SW480 (cell line): ENCODE measurements around the gene VGLL4.
"Not testable (repeated sequence)": the region's sequence is repeated elsewhere in the genome, so short reads cannot be mapped to it uniquely, and the experiment has no call there.

Experiments
- DNase-seq: peaks from one replicate; pipeline ENCODE4 v3.0.0-alpha.2; 2016; ENCODE audit warnings: low spot score

The VGLL4 gene

DNA sequence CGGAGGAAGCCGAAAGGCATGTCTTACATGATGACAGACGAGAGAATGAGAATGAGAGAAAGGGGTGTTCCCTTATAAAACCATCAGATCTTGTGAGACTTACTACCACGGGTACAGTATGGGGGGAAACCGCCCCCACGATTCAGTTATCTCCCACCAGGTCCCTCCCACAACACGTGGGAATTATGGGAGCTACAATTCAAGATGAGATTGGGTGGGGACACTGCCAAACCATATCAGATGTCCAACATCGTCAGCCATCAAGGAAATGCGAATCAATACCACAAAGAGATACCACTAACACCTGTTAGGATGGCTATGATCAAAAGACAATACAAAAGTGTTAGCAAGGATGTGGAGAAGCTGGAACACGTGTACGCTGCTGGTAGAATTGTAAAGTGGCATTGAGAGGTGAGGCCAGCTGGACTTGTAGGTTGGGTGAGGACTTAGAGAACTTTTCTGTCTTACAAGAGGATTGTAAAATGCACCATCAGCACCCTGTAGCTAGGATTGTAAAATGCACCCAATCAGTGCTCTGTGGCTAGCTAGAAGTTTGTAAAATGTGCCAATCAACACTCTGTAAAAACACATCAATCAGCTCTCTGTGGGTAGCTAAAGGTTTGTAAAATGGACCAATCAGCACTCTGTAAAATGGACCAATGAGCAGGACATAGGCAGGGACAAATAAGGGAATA, 37.5 kb downstream of the VGLL4 start:
- DNase-seq, result no peak

DNA sequence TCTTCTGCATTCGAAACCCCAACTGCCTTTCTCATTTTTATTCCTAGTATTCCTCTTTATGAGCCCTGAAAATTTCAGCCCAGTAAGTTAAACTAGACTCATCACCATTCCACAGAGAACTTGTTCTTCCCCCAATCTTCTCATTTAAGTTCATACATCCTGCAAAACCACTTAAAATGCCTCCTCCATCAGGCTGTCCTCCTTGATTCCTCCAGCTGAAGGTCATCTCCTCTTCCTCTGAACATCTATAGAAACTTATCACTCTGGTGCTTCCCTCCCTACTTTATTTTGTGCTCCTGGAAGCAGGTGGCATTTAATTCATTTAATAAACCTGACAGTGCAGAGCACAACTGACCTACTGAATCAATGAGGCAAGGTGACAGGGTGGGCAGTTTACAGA, 38.3 kb downstream of the VGLL4 start:
- no peak for DNase-seq

DNA sequence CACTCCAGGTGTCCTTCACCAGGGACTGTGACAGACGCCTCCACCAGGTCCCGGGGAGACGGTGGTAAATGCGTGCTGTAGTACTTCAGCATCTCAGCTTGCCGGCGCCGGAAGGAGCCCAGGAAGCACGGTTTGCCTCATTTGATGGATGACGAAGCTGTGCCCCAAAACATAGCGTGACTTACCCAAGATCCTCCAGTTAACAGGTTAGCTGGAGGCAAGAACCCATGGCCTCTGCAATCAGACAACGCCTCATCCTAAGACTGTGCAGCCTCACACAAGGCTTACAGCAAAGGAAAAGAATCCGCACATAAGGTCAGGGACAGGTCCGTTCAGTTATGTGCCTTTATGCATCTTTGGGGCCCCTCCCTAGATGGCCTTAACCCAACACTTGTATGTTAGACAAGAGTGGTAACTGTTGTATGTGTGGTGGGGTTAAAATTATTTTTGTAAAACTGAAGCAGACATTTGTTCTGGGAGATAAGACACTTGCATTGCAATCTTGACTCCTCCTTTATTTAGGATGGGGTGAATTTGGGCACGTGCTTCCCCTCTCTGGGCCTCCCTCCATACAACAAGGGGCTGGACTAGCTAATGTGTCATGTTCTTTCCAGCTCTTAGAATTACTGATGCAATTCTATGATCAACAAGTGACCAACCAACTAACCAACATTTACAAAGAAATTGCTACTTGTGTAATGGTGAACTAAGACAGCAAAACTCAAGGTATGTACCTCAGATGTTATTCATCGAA, 39.4 kb downstream of the VGLL4 start:
- DNase-seq, result no peak

DNA sequence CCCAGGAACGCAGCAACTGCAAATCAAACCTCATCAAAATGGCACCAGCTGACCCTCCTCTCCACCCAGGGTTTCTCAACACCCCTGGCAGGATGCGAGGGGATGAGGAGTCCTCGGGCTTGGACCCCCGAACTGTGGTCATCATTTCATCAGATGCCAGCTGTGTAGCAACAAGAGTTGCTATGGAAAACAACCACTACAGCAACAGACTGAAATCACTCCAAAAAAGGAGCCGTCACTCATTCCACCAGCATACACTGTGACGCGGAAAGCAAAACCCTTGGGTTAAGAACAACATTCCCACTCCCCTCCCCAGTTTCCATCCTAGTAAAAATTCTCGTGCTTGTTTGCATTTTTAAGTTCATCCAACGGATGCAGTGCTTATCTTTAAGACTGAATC, 40.1 kb downstream of the VGLL4 start:
- no peak for DNase-seq

DNA sequence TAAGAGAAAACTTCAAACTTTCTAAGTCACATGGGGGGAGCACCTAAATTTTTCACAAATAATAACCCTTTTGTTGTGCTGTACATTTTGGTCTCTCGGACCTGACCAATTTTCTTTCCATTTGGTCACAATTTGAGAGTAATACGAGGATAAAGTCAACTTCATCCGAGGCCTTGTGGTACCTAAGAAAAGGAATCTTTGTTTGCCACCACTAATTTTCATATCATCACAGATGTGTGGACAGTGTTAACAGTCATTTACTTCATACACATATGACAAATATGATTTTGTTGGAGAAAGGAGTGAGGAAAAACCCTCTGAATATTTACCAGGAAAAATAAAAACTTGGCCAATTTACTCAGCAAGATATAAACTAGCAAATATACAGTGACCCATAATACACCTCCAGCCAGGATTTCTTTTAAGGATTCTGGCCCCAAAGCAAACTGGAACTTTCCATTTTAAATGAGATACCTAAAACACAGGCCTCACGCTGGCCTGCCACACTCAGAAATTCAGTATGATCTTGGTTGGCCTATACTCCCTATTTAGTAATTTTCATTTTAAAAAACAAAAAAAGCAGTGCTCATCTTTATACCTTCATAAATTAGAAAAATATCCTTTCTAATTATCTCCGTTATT, 40.7 kb downstream of the VGLL4 start:
- DNase-seq, result no peak

DNA sequence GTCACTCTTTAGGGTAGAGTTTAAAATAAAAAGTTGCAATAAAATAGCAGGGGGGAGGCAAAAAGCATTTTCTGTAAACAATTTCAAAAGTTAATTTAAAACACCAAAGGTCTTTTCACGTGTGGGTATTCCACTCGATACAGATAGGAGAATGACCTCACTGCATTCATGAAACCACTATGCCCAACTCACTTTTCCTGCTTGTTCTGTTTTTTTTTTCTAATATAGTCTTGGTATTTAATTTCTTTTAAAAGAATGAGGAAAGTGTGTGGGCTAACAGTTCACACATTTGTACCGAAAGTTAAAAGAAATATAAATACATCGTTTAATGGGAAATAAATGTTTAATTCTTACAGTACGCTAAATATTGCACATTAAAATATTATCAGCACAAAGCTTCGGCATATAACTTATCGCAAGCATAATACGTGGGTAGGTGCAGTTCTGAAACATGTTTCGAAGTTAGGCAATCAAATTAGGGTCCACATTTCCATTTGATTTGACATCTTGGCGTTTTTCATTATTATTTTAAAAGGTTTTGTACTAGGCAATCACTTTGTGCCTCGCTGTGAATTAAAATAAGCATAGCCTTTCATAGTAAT, 41.4 kb downstream of the VGLL4 start:
- DNase-seq, result no peak

DNA sequence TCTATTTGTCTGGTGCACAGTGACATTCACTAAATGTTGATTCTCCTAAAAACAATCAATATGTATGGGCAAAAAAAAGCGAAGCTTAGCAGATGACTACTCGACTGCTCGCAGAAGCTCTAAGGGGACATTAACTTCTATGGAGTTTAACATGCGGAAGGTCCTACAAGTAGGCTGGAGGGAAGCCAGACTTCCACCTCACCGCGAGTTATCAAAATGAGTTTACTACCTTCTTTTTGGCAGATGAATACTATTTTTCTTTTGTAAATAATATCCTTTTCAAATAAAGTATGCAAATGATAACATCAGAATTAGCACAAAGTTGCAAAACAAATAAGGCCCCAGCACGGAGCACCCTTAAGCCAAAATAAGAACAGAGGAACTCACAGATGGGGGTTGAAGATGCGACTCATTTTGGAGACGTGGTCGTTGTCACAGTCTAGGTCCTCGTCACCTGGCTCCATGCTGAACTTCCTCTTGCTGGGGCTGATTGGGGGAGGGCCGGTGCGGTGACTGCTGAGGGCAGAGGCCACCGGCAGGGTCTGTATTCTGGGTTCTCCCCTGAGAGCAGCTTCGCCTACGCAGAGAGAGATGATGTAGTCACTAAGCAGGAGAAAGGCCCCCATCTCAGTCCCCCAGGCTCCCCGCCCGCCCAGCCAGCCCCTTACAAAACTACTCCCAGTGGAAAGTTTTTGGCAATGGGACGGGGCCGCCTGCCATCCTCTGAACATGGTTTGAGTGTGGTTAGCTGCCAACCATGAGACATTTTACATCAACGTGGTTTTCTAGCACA, 42.1 kb downstream of the VGLL4 start:
- no peak for DNase-seq

DNA sequence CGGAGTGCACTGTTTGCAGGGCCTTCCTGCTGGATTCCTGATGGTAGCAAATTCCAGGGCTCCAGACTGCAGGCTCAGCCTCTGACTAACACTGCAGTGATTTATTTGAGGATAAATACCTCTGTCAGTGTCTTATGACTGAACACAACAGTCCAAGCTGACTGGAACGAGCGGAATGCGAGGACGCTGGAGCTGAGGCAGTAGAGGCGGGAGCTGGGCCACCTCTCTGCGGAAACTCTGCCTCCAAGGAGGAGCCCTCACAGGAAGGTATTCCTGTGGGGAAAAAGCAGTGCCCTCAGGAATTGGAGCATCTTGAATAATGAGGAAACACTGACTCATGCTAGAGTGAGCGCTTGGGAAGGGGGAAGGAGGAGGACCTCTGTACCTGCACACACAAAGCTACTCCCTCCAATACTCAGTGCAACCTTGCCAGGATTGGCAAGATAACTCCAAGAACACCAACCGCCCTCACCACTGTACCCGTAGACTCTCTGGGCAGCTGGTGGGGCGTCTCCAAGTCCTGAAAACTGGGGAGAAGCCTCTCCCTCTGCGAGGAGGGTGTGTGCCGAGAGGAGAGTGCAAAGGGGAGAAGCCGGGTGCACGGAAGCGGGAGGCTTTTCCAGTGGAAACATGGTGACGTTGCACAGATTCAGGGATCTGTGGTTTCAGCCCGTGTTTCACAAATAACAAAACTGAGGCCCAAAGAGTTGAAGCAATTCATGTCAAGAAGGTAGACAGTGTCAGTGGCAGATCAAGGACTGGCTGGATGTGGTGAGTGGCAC, 43.0 kb downstream of the VGLL4 start:
- peak; percentile 14 for DNase-seq

DNA sequence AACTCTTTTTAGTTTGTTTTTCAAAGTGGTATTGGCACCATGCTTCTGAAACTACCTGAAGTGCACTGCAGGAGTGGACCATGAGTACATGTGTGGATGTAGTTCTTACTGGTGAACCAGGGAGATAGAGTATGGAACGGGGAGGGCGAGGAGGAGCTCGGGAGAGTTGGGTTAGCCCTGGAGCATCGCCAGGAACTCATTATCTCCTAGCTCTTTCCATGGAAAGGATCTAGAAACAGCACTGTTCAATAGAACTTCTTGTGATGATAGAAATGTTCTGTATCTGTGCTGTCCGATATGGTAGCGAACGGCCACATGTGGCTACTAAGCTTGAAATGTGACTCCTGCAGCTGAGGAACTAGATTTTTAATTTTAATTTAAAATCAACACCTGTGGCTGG, 47.3 kb downstream of the VGLL4 start:
- no peak for DNase-seq

DNA sequence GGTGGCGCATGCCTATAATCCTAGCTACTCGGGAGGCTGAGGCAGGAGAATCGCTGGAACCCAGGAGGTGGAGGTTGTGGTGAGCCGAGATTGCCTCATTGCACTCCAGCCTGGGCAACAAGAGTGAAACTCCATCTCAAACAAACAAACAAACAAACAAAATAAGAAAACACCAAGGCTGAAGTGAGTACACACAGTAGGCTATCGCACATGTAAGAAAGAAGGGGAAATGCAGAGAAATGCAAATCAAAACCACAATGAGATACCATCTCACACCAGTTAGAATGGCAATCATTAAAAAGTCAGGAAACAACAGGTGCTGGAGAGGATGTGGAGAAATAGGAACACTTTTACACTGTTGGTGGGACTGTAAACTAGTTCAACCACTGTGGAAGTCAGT, 48.7 kb downstream of the VGLL4 start:
- not testable (repeated sequence) for DNase-seq

DNA sequence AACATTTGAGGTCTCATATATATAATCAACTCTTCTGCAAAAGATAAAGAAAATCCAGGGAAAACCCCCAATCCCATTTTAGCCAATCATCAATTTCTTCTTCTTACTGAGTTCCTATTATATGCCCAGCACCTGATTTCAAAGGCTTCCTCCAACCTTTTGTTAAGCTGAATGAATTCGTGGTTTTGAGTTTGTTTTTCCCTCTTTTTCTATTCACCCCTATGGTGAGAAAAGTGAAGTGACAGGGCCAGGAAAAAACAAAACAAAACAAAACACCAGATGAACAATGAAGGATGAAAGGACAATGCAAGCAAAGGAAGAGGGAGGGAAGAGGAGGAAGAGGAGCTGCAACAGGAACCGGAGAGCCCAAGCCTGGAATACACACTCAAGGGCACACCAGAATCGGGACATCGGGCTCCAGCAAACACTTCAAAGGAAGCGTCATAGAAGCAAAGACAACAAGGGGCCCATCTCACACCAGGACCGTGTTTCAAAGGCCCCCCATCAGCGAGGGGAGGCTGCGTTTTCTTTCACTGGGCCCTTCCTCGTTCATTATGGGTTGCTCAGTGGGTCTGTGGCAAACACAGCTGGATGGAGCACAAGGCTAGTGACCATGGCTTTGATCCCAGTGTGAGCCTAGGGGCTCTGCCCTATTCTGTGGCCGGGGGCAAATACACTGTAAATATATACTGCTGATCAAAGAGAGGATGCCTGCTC, 50.2 kb downstream of the VGLL4 start:
- DNase-seq, result no peak

DNA sequence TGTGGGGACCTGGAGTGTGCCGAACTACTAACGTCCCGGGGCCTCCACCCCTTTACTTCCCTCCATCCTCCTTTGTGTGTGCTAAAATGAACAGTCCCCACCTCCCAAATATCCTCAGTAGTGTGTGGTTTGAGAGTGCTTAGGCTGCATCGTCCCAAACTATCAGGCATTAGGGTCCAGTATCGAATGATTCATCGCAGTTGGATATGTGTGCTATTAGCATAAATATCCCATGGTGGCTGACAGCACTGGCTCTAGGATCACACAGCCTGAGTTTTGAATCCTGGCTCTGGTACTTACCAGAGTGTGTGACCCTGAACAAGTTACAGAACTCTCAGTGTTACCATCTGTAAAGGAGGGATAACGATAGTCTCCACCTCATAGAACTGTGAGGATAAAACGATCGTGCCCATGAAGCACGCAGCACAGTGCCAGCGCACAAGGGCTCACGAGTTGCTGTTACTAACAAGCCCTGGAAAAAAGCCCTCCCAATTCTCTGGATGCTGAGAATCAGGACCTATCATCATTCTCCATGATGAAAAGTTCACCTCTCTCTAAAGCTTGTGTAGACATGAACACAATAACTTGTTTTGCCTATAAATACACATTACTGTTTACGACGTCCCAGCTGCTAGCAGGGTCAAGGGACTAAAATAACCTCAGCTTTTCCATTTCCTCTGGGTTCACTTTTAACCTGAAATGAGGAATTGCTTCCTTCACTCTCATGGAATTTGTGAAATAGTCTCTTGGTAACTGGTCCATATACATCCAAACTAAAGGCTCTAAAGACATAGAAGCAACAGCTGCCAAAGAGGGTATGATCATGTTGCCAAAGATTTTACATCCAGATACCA, 51.0 kb downstream of the VGLL4 start:
- DNase-seq, result no peak

DNA sequence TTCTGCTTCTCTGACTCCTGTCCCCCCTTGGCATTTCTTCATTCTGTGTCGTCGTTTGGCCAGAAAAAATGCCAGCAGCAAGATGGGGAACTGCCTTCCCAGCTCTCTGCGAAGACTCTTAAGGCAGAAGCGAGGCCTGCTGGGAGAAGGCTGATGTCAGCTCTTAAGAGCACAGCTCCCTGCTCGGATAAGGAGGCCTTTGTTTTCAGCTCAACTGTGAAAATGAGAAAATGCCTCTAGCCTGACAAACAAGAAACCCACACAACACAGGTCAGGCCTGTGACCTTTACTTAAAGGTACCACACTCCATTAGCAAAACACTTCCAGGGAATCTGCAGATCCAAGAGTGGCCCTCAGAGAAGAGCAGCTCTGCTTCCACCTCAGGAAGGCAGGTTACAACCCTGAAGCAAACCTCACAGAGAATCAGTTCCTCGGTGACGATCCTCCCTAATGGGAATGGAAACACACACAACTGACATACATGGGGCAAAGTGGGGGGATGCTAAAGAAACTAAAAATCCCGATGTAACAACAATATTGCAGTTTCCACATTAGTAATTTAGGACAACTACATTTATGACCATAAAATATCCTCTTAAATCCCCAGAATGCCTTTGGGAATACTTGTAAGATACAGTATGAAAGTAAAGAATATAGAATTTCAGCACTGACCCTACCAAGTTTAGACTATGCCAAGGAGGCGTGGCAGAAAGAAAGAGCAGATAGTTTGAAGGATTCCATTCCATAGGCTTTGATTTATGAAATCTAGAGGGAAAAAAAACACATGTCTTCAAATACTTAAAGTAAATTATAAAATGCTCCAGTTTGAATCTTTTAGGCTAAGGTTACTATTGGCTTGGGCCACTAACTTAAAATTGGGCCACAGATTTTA, 52.1 kb downstream of the VGLL4 start:
- peak; percentile 67 for DNase-seq

DNA sequence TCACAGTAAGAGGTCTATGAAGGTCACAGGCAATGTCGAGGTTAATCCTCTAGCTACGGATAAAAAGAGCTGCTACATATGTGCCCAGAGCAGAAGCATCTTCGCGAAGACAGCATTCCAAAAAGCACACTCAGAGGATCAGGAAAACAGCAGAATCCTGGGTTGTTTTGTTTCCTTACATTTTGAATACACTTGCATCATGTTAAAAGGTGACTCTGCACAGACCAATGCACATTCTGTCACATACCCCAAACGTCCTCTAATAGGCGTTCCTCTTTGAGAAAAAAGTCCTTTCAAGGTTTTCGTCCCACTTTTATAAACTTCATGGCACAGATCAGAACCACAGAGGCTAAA, 52.7 kb downstream of the VGLL4 start:
- DNase-seq, result no peak

DNA sequence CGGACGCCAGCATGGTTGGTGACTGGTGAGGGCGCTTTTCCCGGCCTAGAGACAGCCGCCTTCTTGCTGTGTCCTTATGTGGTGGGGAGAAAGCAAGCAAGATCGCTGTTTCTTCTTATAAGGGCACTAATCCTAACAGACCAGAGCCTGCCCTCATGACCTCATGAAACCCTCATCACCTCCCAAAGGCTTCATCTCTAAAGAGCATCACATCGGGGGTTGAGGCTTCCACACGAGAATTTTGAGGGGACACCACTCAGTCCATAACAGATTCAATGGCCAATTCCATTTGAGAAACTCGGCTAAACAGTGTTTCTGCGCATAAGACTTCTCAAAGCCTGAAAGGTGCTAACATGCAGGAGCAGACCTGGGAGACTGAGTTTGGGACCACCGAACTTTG, 54.0 kb downstream of the VGLL4 start:
- DNase-seq, result no peak

DNA sequence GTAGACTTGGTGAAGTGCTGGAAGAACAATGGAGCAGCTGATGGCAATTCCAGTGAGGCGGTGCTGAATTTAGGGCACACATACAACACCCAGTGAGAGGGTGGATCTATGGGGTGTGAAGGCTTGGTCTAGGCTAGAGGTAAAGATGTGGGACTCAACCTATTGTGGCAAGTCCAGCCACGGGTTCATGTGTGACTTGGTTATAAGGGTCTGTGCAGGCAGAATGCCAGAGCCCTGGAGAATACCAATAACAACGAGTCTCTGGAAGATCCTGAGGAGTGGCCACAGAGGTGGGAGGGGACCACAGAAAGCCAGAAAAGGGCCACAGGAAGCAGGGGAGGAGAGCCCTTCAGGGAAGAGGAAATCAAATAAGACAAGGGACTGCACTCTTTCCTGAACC, 55.0 kb downstream of the VGLL4 start:
- DNase-seq, result no peak

DNA sequence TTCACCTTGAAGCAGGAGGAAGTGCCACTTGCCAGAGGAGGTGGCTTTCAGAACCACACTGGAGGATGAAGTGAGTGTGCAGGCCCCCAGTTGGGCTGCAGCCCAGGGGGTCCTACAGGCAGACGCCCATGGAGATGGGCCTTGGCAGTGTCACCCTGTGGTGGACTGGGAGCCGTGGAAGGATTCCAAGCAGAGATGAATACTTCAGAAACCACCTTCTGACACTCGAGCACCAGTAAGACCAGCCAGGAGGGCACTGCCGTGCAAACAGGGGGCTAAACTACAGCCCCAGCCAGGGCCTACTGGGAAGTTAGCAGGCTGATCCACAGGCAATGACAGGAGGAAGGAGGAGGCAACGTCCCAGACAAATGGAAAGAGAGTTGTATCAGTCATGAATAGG, 55.4 kb downstream of the VGLL4 start:
- DNase-seq, result no peak

DNA sequence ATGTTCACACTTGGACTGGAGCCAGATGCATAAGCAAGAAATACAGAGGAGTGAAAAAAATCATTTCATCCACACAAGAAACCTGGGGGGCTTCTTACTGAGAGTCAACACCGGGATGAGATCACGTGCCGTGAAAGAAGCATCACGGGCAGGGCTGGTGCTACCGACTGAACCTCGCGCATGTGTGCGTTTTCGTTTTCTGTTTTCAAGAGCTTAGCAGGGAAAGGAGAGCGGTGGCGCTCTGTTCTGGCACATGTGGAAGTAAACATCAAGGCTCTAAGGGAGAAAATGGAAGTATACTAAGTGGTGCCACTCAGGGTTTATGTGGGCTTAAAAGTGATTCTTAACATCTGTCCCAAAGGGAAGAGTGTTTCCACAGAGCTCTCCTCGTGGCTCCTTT, 55.9 kb downstream of the VGLL4 start:
- no peak for DNase-seq

DNA sequence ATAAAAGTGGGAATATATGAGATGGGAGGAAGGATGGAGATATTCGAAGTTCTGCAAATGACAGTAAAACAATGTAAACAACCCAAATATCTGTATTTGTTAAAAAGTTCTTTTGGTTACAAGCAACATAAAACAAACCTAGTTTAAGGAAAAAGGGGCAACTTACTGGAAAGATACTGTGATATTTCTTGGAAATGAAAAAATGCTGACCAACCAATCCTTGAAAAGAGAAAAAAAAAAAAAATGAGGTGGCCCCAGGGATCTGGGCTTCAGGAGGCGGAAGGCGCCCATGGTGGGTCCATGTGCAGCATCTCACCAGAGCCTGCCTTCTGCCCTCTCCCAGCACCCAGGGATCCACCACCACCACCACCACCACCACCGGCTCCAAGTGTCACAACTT, 59.1 kb downstream of the VGLL4 start:
- DNase-seq, result no peak
